ENCODE data around the gene RUNX3. TPM values are rescaled to one million over a fixed set of nuclear protein-coding genes. Genes with fewer than 3 reads are reported as not detected.

RUNX3 gene
- total and polyA plus RNA-seq, 2 of the 8 experiments (the other 6 are each of a cell fraction or from before 2014, with no cell fraction given): 0.62 to 0.82 TPM

DNA sequence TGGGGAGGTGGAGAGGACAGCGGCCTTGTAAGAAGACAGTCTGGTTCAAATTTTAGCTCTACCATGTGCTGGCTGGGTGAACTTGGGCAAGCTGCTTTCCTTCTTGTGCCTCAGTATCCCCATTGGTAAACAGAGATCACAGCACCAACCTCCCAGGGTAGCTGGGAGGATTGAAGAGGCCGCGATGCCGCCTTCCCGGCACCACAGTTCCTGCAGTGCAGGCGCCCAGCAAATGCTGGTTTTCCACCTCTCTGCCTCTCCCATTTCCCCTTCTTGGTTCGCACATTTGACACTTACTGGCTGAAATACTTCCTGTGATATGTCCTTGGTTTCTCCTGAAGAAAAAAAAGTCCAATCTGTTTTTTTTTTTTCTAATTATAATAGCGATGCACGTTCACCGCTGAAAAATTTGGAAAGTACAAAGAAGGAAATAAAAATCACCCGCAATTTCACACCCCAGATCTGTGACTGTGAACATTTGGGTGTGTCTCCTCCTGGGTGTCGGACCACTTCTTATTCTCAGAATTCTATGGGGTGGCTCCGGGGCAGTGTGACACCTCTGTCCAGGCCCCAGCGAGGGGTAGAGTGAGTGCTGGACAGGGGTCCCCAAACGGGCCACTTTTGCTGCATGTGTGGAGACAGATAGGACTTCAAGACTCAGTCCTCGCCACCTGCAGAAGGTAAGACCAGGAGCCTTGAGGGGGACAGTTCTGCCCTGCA lies 73.1 kb downstream of the RUNX3 start:
- Histone ChIP-seq H4K8ac (ENCODE audit: extremely low read depth, insufficient read depth, low read length) (peak overlapping the region; percentile 57), H3K9ac (replicated peaks in 1 of 4; ENCODE audit: extremely low read depth in 1 of 4, low read depth in 3 of 4, low read length in 3 of 4) (no peak overlapping the region), H3K18ac (ENCODE audit: extremely low read depth, low read length) (no peak overlapping the region), H2AFZ (ENCODE audit: low read length) (no peak overlapping the region), H4K20me1 (replicated peaks in 1 of 2; ENCODE audit: control insufficient read depth in 1 of 2, insufficient read depth in 2 of 2, low read length in 2 of 2) (no peaks in the 10 kb centered on the region), H3K79me2 (ENCODE audit: control insufficient read depth in 1 of 2, insufficient read depth in 2 of 2, low read length in 2 of 2) (no peaks in the 10 kb centered on the region), H2BK20ac (ENCODE audit: low read length) (no peak overlapping the region), H3K27ac (ENCODE audit: low read depth, low read length) (no peak overlapping the region), H2BK15ac (ENCODE audit: low read length) (no peak overlapping the region), H2BK120ac (replicated peaks; ENCODE audit: low read depth, low read length) (no peak overlapping the region), H3K23me2 (ENCODE audit: low read depth, low read length) (no peaks in the 10 kb centered on the region), H3K4ac (replicated peaks; ENCODE audit: insufficient read length, low read depth, low read length) (no peak overlapping the region), H3K4me2 (ENCODE audit: insufficient read depth in 1 of 2, low read depth in 2 of 2, low read length in 2 of 2) (no peak overlapping the region), H3K14ac (ENCODE audit: insufficient read length) (no peak overlapping the region), H4K5ac (ENCODE audit: insufficient read length, low read depth, low read length) (no peak overlapping the region), H3K23ac (ENCODE audit: insufficient read length) (no peak overlapping the region), H4K91ac (replicated peaks; ENCODE audit: insufficient read length, low read length) (no peak overlapping the region), H3K56ac (replicated peaks; ENCODE audit: insufficient read length, low read depth, low read length) (no peak overlapping the region), H2AK5ac (ENCODE audit: low read depth, low read length) (no peak overlapping the region), H3K79me1 (ENCODE audit: low read depth, low read length) (no peaks in the 10 kb centered on the region), H3K4me1 (replicated peaks in 1 of 4; ENCODE audit: control insufficient read depth in 3 of 4, insufficient read depth in 4 of 4, low read length in 3 of 4) (no peaks in the 10 kb centered on the region), H2BK12ac (ENCODE audit: low read depth, low read length) (no peak overlapping the region), H2BK5ac (ENCODE audit: low read depth, low read length) (no peak overlapping the region), H3K36me3 (ENCODE audit: control insufficient read depth in 2 of 4, insufficient read depth in 4 of 4, low read length in 3 of 4) (no peaks in the 10 kb centered on the region), H3K27me3 (replicated peaks in 1 of 4; ENCODE audit: control insufficient read depth in 3 of 4, extremely low read depth in 1 of 4, insufficient read depth in 3 of 4, low read length in 3 of 4) (peaks cover 0 to 4% (median 0%) of the 10 kb centered on the region in 4 experiments; a peak in 2 of 7 replicates), H3K4me3 (ENCODE audit: extremely low read depth in 1 of 4, insufficient read depth in 2 of 4, low read depth in 3 of 4, low read length in 4 of 4) (no peak overlapping the region), H3K9me3 (ENCODE audit: insufficient read depth in 2 of 2, low read depth in 1 of 2, low read length in 1 of 2) (no peaks in the 10 kb centered on the region)
- TF ChIP-seq SIRT6 (IDR thresholded peaks at IDR 0.05; ENCODE audit: low read length) (no peak), CEBPB (IDR thresholded peaks at IDR 0.05; ENCODE audit: low read depth, low read length) (no peak), CBX8 (IDR thresholded peaks at IDR 0.05; ENCODE audit: borderline replicate concordance, low read depth, low read length) (no peak), EGR1 (IDR thresholded peaks at IDR 0.05; ENCODE audit: borderline replicate concordance, low read depth, low read length) (no peak), NRF1 (IDR thresholded peaks at IDR 0.05; ENCODE audit: low read depth, low read length) (no peak), CBX5 (IDR thresholded peaks at IDR 0.05; ENCODE audit: low read depth, low read length) (no peak), BRCA1 (IDR thresholded peaks at IDR 0.05; ENCODE audit: low read depth, low read length) (no peak), CHD2 (IDR thresholded peaks at IDR 0.05; ENCODE audit: low read length) (no peak), CTBP2 (IDR thresholded peaks at IDR 0.05; ENCODE audit: borderline replicate concordance, insufficient read depth, insufficient read length, low read length) (no peak), FOSL1 (IDR thresholded peaks at IDR 0.05; ENCODE audit: insufficient read depth, low read depth, low read length) (no peak)
- TF ChIP-seq, protein P1, sequence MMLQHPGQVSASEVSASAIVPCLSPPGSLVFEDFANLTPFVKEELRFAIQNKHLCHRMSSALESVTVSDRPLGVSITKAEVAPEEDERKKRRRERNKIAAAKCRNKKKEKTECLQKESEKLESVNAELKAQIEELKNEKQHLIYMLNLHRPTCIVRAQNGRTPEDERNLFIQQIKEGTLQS (IDR thresholded peaks at IDR 0.05; ENCODE audit: insufficient read depth, low read depth, low read length): no peak
- no peak for DNase-seq (ENCODE audit: low read depth in 1 of 2, low spot score in 2 of 2)
- FAIRE-seq: no peak
- 91% methylated on average over 16 of the region's 16 CpGs; no CpG with 5 or more reads in 1 of the 2 experiments for WGBS, 2 experiments (ENCODE audit: extremely low coverage in 1 of 2, insufficient coverage in 1 of 2, insufficient read length in 1 of 2, insufficient replicate concordance in 2 of 2, low coverage in 1 of 2, low lambda C conversion rate in 2 of 2, missing lambda C conversion rate in 1 of 2)
- ChIA-PET POLR2A (ENCODE audit: partially characterized antibody) (no interaction called here), CTCF (ENCODE audit: partially characterized antibody) (interaction anchor here (0.6 to 11.9 kb wide), 4 partner anchors 9 to 187 kb away, joined by 3 to 69 read pairs (median 6); no protein-coding TSS in a partner anchor)

Measured in H1 (cell line).